RCC 7860 (cell line): Measurements from ENCODE around the gene TENM4.
"Not testable (repeated sequence)": the region's sequence is repeated elsewhere in the genome, so short reads cannot be mapped to it uniquely, and the experiment has no call there.

ENCODE experiments used
- DNase-seq: peaks from one replicate; pipeline ENCODE4 v3.0.0-alpha.2; 2015; ENCODE audit warnings: low spot score
- FAIRE-seq: peaks from 2 replicates; lab custom pipeline; 2012; peaks lifted over from hg19 to GRCh38; lab: Jason Lieb, UNC

The TENM4 gene

GRCh38 chr11:79192836-79193235 lies 248.0 kb downstream of the TENM4 start:
- FAIRE-seq (no peak), DNase-seq (no peak)

- DNase-seq, FAIRE-seq: not testable (repeated sequence)
Observed at GRCh38 chr11:79191716-79192115, 249.1 kb downstream of the TENM4 start.

GRCh38 chr11:79190553-79190952 lies 250.3 kb downstream of the TENM4 start:
- not testable (repeated sequence) for DNase-seq, FAIRE-seq

GRCh38 chr11:79189601-79190000 lies 251.2 kb downstream of the TENM4 start:
- no peak for DNase-seq
- no peak for FAIRE-seq

- FAIRE-seq (no peak), DNase-seq (no peak)
Observed at GRCh38 chr11:79189055-79189454, 251.8 kb downstream of the TENM4 start.

GRCh38 chr11:79186669-79187068 lies 254.2 kb downstream of the TENM4 start:
- FAIRE-seq (no peak), DNase-seq (no peak)

- no peak for FAIRE-seq
- no peak for DNase-seq
Observed at GRCh38 chr11:79185351-79185750, 255.5 kb downstream of the TENM4 start.

- DNase-seq: no peak
- no peak for FAIRE-seq
Observed at GRCh38 chr11:79184285-79184684, 256.5 kb downstream of the TENM4 start.

- DNase-seq (no peak), FAIRE-seq (no peak)
Observed at GRCh38 chr11:79182794-79183193, 258.0 kb downstream of the TENM4 start.

GRCh38 chr11:79179087-79179486 lies 261.7 kb downstream of the TENM4 start:
- FAIRE-seq (no peak), DNase-seq (no peak)

GRCh38 chr11:79174045-79175008 lies 266.5 kb downstream of the TENM4 start:
- DNase-seq (no peak), FAIRE-seq (no peak)

- no peak for FAIRE-seq
- DNase-seq: no peak
Observed at GRCh38 chr11:79173615-79174014, 267.2 kb downstream of the TENM4 start.

- DNase-seq (no peak), FAIRE-seq (no peak)
Observed at GRCh38 chr11:79170321-79170720, 270.5 kb downstream of the TENM4 start.

GRCh38 chr11:79168530-79169110 lies 272.2 kb downstream of the TENM4 start:
- DNase-seq: no peak
- no peak for FAIRE-seq

- FAIRE-seq (no peak), DNase-seq (no peak)
Observed at GRCh38 chr11:79167510-79168188, 273.2 kb downstream of the TENM4 start.

GRCh38 chr11:79165908-79166307 lies 274.9 kb downstream of the TENM4 start:
- FAIRE-seq (no peak), DNase-seq (no peak)

- FAIRE-seq (no peak), DNase-seq (no peak)
Observed at GRCh38 chr11:79160791-79161403, 279.9 kb downstream of the TENM4 start.

- DNase-seq (no peak), FAIRE-seq (no peak)
Observed at GRCh38 chr11:79159657-79160450, 281.0 kb downstream of the TENM4 start.

GRCh38 chr11:79157738-79158137 lies 283.1 kb downstream of the TENM4 start:
- no peak for DNase-seq
- no peak for FAIRE-seq

GRCh38 chr11:79156031-79156430 lies 284.8 kb downstream of the TENM4 start:
- DNase-seq (no peak), FAIRE-seq (no peak)
